Activated naive CD8-positive, alpha-beta T cell treated with anti-CD3 and anti-CD28 coated beads, Interleukin-2, amount 50 U/mL, for 24 hours (primary cell): Measurements from ENCODE around the gene HBEGF.

Experiments used
- ATAC-seq: fragments of 150-1000 bp; cut with Tn5 transposase; one replicate; pipeline ENCODE4 v1.10.0; 2021
- DNase-seq: peaks from one replicate; pipeline ENCODE4 v3.0.0; 2021
- H3K27ac Mint-ChIP-seq: one replicate; pipeline ENCODE4 v1.8.0; 2021; ENCODE audit warnings: mild to moderate bottlenecking, mixed read lengths
- H3K27me3 Mint-ChIP-seq: one replicate; pipeline ENCODE4 v1.8.0; 2021; ENCODE audit warnings: mixed read lengths
- H3K36me3 Mint-ChIP-seq: one replicate; pipeline ENCODE4 v1.8.0; 2021; ENCODE audit warnings: low read depth, mixed read lengths
- H3K4me1 Mint-ChIP-seq: one replicate; pipeline ENCODE4 v1.8.0; 2021; ENCODE audit warnings: mixed read lengths
- H3K4me3 Mint-ChIP-seq: one replicate; pipeline ENCODE4 v1.8.0; 2021; ENCODE audit warnings: mild to moderate bottlenecking, moderate library complexity, mixed read lengths
- H3K9me3 Mint-ChIP-seq: one replicate; pipeline ENCODE4 v1.8.0; 2021; ENCODE audit warnings: mixed read lengths

The HBEGF gene

GRCh38 chr5:140312067-140312790, 34.2 kb downstream of the HBEGF start:
- no peaks in the 10 kb centered on the region for H3K36me3 Mint-ChIP-seq
- H3K27me3 Mint-ChIP-seq = no peaks in the 10 kb centered on the region
- no peaks in the 10 kb centered on the region for H3K9me3 Mint-ChIP-seq
- ATAC-seq (no peak), DNase-seq (no peak)
- peaks cover 3% of the 10 kb centered on the region for H3K4me1 Mint-ChIP-seq
- H3K27ac Mint-ChIP-seq = no peak overlapping the region
- H3K4me3 Mint-ChIP-seq = no peak overlapping the region

GRCh38 chr5:140311011-140311467, 35.4 kb downstream of the HBEGF start:
- Mint-ChIP-seq H3K27ac (no peak overlapping the region), H3K9me3 (no peaks in the 10 kb centered on the region), H3K4me1 (peaks cover 3% of the 10 kb centered on the region), H3K4me3 (no peak overlapping the region), H3K27me3 (no peaks in the 10 kb centered on the region), H3K36me3 (no peaks in the 10 kb centered on the region)
- DNase-seq (no peak), ATAC-seq (no peak)

GRCh38 chr5:140310434-140310833, 36.0 kb downstream of the HBEGF start:
- no peaks in the 10 kb centered on the region for H3K9me3 Mint-ChIP-seq

GRCh38 chr5:140309706-140310249, 36.6 kb downstream of the HBEGF start:
- no peak overlapping the region for H3K4me3 Mint-ChIP-seq
- no peaks in the 10 kb centered on the region for H3K36me3 Mint-ChIP-seq
- ATAC-seq (no peak), DNase-seq (no peak)
- H3K27ac Mint-ChIP-seq = no peak overlapping the region
- peaks cover 3% of the 10 kb centered on the region for H3K4me1 Mint-ChIP-seq
- no peaks in the 10 kb centered on the region for H3K27me3 Mint-ChIP-seq
- no peaks in the 10 kb centered on the region for H3K9me3 Mint-ChIP-seq

More at GRCh38 chr5:140310434-140310833, 36.0 kb downstream of the HBEGF start:
- Mint-ChIP-seq H3K27ac (no peak overlapping the region), H3K27me3 (no peaks in the 10 kb centered on the region), H3K4me1 (peaks cover 3% of the 10 kb centered on the region), H3K4me3 (no peak overlapping the region), H3K36me3 (no peaks in the 10 kb centered on the region)
- no peak for DNase-seq
- ATAC-seq = no peak

- H3K27me3 Mint-ChIP-seq = no peaks in the 10 kb centered on the region
- H3K9me3 Mint-ChIP-seq = no peaks in the 10 kb centered on the region
- no peak for ATAC-seq
- no peak overlapping the region for H3K4me3 Mint-ChIP-seq
- peaks cover 27% of the 10 kb centered on the region for H3K4me1 Mint-ChIP-seq
- no peak for DNase-seq
- peaks cover 2% of the 10 kb centered on the region for H3K36me3 Mint-ChIP-seq
- no peak overlapping the region for H3K27ac Mint-ChIP-seq
Measured at GRCh38 chr5:140305471-140305870, 40.9 kb downstream of the HBEGF start.

DNA sequence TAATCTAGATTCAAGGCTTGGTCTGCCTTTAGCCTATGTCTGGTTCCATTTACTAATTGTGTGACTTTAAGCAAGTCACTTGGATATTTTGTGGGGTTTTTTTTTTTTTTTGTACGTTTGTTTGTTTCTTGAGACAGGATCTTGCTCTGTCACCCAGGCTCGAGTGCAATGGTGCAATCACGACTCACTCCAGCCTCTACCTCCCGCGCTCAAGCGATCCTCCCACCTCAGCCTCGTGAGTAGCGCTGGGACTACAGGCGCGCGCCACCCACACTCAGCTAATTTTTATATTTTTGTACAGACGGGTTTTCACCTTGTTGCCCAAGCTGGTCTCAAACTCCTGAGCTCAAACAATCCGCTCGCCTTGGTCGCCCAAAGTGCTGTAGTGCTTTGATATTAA, 42.4 kb downstream of the HBEGF start:
- ATAC-seq (no peak), DNase-seq (no peak)
- H3K27ac Mint-ChIP-seq = no peak overlapping the region
- peaks cover 33% of the 10 kb centered on the region for H3K4me1 Mint-ChIP-seq
- H3K4me3 Mint-ChIP-seq = no peak overlapping the region
- no peaks in the 10 kb centered on the region for H3K9me3 Mint-ChIP-seq
- H3K36me3 Mint-ChIP-seq = peaks cover 9% of the 10 kb centered on the region
- no peaks in the 10 kb centered on the region for H3K27me3 Mint-ChIP-seq

- Mint-ChIP-seq H3K4me1 (peaks cover 38% of the 10 kb centered on the region), H3K9me3 (no peaks in the 10 kb centered on the region), H3K36me3 (peaks cover 15% of the 10 kb centered on the region), H3K27me3 (no peaks in the 10 kb centered on the region), H3K4me3 (peak within 1 kb of the TSS; percentile 98), H3K27ac (peak within 1 kb of the TSS; percentile 95)
- ATAC-seq (peak; percentile 98), DNase-seq (peak; percentile 93)
Measured at GRCh38 chr5:140302786-140303639, 43.4 kb downstream of the HBEGF start, which contains the start of gene PFDN1. Gene PFDN1, minus strand, starts transcription at chr5:140303101. Its CDS starts 28 bp downstream, at chr5:140303073.

DNA sequence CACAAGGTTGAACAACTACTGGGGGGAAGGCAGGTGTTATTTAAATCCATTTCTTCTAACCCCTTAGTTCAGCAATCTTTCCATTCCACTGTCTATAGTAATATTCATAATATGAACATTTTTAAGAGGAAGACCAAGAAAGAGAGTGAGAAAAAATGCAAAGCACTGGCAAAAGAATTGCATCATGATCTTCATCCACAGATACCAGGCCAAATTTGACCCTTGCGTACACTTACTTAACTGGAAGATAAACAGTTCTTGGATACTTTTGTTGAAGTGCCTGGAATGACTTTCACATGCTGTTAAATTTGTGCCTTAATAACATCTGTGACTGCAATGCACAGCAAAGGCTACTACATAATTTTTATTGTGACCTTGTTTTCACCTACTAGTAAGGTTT, 45.3 kb downstream of the HBEGF start:
- H3K4me3 Mint-ChIP-seq = peak overlapping the region; percentile 98
- peaks cover 29% of the 10 kb centered on the region for H3K36me3 Mint-ChIP-seq
- DNase-seq (no peak), ATAC-seq (no peak)
- H3K4me1 Mint-ChIP-seq = peaks cover 53% of the 10 kb centered on the region
- no peak overlapping the region for H3K27ac Mint-ChIP-seq
- no peaks in the 10 kb centered on the region for H3K9me3 Mint-ChIP-seq
- H3K27me3 Mint-ChIP-seq = no peaks in the 10 kb centered on the region

- Mint-ChIP-seq H3K27me3 (no peaks in the 10 kb centered on the region), H3K4me3 (no peak overlapping the region), H3K36me3 (peaks cover 29% of the 10 kb centered on the region), H3K4me1 (peaks cover 65% of the 10 kb centered on the region), H3K27ac (no peak overlapping the region), H3K9me3 (no peaks in the 10 kb centered on the region)
- ATAC-seq = no peak
- no peak for DNase-seq
Measured at GRCh38 chr5:140299056-140299455, 47.3 kb downstream of the HBEGF start.

DNA sequence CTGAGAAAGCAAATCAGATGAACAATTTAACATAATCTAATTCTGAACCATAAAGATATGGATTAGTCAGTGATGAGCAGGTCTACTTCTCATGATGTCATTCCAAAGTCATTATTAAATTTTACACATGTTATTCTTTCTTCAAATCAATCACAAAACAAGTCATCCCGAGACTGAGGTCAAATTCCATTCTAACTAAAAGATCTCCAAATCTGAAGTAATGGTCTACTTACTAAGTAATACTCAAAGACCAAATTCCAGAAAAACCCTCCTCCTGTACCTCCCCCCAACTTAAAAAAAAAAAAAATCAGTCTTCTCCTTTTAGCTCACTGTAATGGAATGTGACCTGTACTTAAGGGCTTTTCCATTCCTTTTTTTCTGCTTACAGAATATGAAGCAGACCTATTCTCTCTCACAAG, 48.2 kb downstream of the HBEGF start:
- Mint-ChIP-seq H3K36me3 (peaks cover 29% of the 10 kb centered on the region), H3K27ac (peak overlapping the region; percentile 15), H3K4me3 (no peak overlapping the region), H3K27me3 (no peaks in the 10 kb centered on the region), H3K4me1 (peaks cover 71% of the 10 kb centered on the region), H3K9me3 (no peaks in the 10 kb centered on the region)
- no peak for DNase-seq
- ATAC-seq = no peak

GRCh38 chr5:140297283-140297682, 49.1 kb downstream of the HBEGF start:
- Mint-ChIP-seq H3K36me3 (peaks cover 27% of the 10 kb centered on the region), H3K9me3 (no peaks in the 10 kb centered on the region), H3K27ac (no peak overlapping the region), H3K4me3 (no peak overlapping the region), H3K27me3 (no peaks in the 10 kb centered on the region), H3K4me1 (peaks cover 68% of the 10 kb centered on the region)
- ATAC-seq (no peak), DNase-seq (no peak)

DNA sequence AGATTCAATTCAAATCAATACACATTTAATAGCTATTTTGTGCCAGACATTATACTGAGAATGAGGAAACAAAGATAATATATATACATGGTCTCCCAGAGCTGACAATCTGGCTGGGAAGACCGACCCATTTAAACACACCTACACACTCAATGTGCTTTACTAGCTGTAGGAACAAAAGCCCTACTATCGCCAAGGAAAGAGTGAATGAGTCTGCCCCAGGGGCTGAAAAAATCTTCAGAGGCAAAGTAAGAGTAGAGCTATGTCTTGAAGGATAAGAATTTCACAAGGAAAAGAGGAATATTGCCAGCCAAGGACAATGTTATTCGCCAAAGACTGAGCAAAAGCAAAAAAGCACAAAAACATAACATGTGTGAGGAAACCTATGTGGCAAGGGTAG, 50.1 kb downstream of the HBEGF start:
- no peaks in the 10 kb centered on the region for H3K9me3 Mint-ChIP-seq
- peaks cover 27% of the 10 kb centered on the region for H3K36me3 Mint-ChIP-seq

GRCh38 chr5:140295414-140295813, 51.0 kb downstream of the HBEGF start:
- Mint-ChIP-seq H3K4me3 (no peak overlapping the region), H3K27me3 (no peaks in the 10 kb centered on the region), H3K4me1 (peaks cover 52% of the 10 kb centered on the region), H3K9me3 (no peaks in the 10 kb centered on the region), H3K36me3 (peaks cover 27% of the 10 kb centered on the region), H3K27ac (no peak overlapping the region)
- no peak for DNase-seq
- no peak for ATAC-seq

More for the DNA sequence above, 50.1 kb downstream of the HBEGF start:
- ATAC-seq (no peak), DNase-seq (no peak)
- Mint-ChIP-seq H3K4me3 (no peak overlapping the region), H3K27me3 (no peaks in the 10 kb centered on the region), H3K4me1 (peaks cover 59% of the 10 kb centered on the region), H3K27ac (no peak overlapping the region)

DNA sequence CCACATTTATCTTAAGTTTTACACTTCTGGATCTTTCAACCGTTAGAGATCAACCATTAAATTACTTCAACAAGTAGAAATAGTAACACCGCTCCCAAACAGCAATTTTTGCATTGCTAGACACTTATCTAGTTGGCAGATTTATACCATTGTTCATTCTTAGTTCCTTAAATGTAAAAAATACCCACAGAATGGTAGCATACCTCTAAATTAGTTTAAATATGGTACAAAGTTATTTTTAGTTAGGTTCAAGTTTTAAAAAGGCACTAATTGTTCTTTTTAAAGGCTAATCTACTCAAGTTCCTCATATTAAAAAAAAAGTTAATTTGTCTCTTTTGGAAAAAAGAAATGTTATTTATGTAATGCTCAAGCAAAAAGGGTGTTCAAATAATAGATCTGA, 51.6 kb downstream of the HBEGF start:
- Mint-ChIP-seq H3K4me1 (peaks cover 48% of the 10 kb centered on the region), H3K27me3 (no peaks in the 10 kb centered on the region), H3K4me3 (no peak overlapping the region)

DNA sequence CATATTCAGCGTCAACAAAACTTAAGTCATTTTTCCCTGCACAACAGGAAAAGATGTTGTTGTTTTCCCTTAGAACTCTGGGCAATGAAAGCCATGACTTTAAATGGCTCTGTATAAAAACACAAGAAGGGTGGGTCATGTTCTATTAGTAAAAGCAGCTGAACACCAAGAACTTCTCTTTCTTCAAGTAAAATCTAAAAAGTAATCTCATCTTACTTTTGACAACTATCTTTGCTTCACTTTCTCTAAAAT, 52.6 kb downstream of the HBEGF start:
- no peak for ATAC-seq

More for the DNA sequence above, 51.6 kb downstream of the HBEGF start:
- Mint-ChIP-seq H3K36me3 (peaks cover 22% of the 10 kb centered on the region), H3K27ac (no peak overlapping the region), H3K9me3 (no peaks in the 10 kb centered on the region)
- ATAC-seq = no peak
- no peak for DNase-seq

More for the DNA sequence above, 52.6 kb downstream of the HBEGF start:
- H3K36me3 Mint-ChIP-seq = peaks cover 19% of the 10 kb centered on the region
- DNase-seq = no peak
- peaks cover 45% of the 10 kb centered on the region for H3K4me1 Mint-ChIP-seq
- no peaks in the 10 kb centered on the region for H3K9me3 Mint-ChIP-seq
- no peak overlapping the region for H3K27ac Mint-ChIP-seq
- H3K4me3 Mint-ChIP-seq = no peak overlapping the region
- no peaks in the 10 kb centered on the region for H3K27me3 Mint-ChIP-seq
